OCI-LY7 (cell line): ENCODE data around the gene IQCE.

Experiments used
- CTCF ChIP-seq: fragments of 200-600 bp; sonication (generic); conservative IDR thresholded peaks from 2 replicates; pipeline ENCODE4 v1.5.1; 2014; ENCODE audit warnings: mild to moderate bottlenecking, antibody characterized with exemption, low read length, moderate library complexity, mixed read lengths
- EZH2phosphoT487 ChIP-seq: fragments of 200-600 bp; sonication (generic); IDR thresholded peaks from 2 replicates; pipeline ENCODE4 v1.6.1; 2018; ENCODE audit warnings: low read depth, borderline replicate concordance, mild to moderate bottlenecking, mixed run types, antibody characterized with exemption, low read length, moderate library complexity, mixed read lengths

- TF ChIP-seq CTCF (no peak), EZH2phosphoT487 (no peak)
These were observed 43.7 kb downstream of the IQCE start for GRCh38 chr7:2602406-2603043.
